IMR-90 (cell line): Measurements from ENCODE around the gene PHPT1.

Source experiments
- CTCF ChIP-seq: conservative IDR thresholded peaks from 2 replicates; pipeline ENCODE4 v1.5.1; 2012; ENCODE audit warnings: mild to moderate bottlenecking, low read depth, low read length, improper control_type of control experiment
- POLR2A ChIP-seq: IDR thresholded peaks from 2 replicates; pipeline ENCODE4 v1.6.1; 2012; ENCODE audit warnings: mild to moderate bottlenecking, low read depth, low read length

- TF ChIP-seq CTCF (no peak), POLR2A (no peak)
Observed at GRCh38 chr9:136828474-136829140, 20.6 kb upstream of the PHPT1 start.
